Left ventricle myocardium inferior (tissue), 1 donor: ENCODE data around the gene SLC38A10. TPM values are rescaled to one million over a fixed set of nuclear protein-coding genes. Genes with fewer than 3 reads are reported as not detected.

Source experiments
- DNase-seq: peaks from one replicate; pipeline ENCODE4 v3.0.0-alpha.2; 2020
- H3K27ac ChIP-seq: fragments of 200-600 bp; replicated peaks from 2 replicates; pipeline ENCODE4 v1.8.0; 2021
- H3K27me3 ChIP-seq: fragments of 200-600 bp; 2 replicates; pipeline ENCODE4 v1.8.0; 2021; ENCODE audit warnings: low read depth
- H3K36me3 ChIP-seq: fragments of 200-600 bp; 2 replicates; pipeline ENCODE4 v1.8.0; 2021
- H3K4me1 ChIP-seq: fragments of 200-600 bp; 2 replicates; pipeline ENCODE4 v1.8.0; 2021
- H3K4me3 ChIP-seq: fragments of 200-600 bp; 2 replicates; pipeline ENCODE4 v1.8.0; 2021; ENCODE audit warnings: mild to moderate bottlenecking, moderate library complexity
- H3K9me3 ChIP-seq: fragments of 200-600 bp; replicated peaks from 2 replicates; pipeline ENCODE4 v1.8.0; 2021
- intact Hi-C: fragments of 100-400 bp; cut with micrococcal nuclease; formaldehyde crosslinking; loops from one replicate; pipeline ENCODE4 v1.11.0; 2022
- total RNA-seq: library from RNA; stranded (reverse); fragmentation: NEBNext Ultra II Directional; extraction: Animal tissue kit (Norgen Biotek cat#: 25700); gene quantifications from one replicate; pipeline ENCODE4 v1.2.1, GENCODE V29; 2021
- TF ChIP-seq, protein P1 (sequence below): fragments of 200-600 bp; IDR thresholded peaks from 2 replicates; pipeline ENCODE4 v1.8.0; 2021; ENCODE audit warnings: antibody characterized with exemption, mild to moderate bottlenecking, borderline replicate concordance
- donor health status: DM: no; HTN: yes; CAD: no; lungs with severe emphysema.

SLC38A10 gene
- total RNA-seq, 1 donor from 2014 or later = 50.1 TPM

DNA sequence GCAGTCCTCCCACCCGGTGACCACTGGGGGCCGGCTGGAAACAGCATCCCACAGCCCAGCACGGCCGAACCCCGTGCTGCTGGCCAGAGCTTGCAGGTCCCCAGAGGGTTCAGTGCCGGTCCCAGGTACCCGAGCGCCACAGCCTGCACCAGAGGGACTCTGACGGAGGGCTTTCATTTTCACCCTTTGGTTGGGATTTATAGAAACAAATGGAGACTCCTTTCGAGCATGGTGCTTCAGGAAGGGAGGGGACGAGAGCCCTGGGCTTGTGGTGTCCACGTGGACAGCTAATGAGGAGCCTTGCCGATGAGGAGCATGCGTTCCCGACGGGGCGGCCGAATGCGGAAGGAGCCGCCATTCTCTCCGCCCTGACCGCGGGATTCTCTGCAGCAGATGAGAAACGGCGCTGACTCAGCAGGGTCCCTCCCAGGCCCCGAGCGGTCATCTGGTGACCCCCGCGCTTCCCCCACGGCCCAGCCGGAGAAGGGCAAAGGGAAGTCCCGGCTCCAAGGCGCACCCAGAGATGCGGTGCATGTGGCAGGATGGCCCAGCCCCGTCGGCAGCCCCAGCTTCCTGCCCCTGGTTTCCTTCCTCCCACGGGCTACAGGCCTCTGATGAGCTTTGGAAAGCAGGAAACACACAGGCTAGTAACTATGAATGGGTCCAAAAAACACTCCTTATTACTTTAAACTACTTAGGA lies 9.8 kb downstream of the SLC38A10 start:
- Histone ChIP-seq H3K27ac (peak overlapping the region; percentile 93), H3K36me3 (peaks cover 49% of the 10 kb centered on the region), H3K9me3 (no peaks in the 10 kb centered on the region), H3K27me3 (no peaks in the 10 kb centered on the region), H3K4me1 (peaks cover 44% of the 10 kb centered on the region), H3K4me3 (peak overlapping the region; percentile 62)
- intact Hi-C loops = no loop called here
- DNase-seq = peak; percentile 84
- TF ChIP-seq, protein P1, sequence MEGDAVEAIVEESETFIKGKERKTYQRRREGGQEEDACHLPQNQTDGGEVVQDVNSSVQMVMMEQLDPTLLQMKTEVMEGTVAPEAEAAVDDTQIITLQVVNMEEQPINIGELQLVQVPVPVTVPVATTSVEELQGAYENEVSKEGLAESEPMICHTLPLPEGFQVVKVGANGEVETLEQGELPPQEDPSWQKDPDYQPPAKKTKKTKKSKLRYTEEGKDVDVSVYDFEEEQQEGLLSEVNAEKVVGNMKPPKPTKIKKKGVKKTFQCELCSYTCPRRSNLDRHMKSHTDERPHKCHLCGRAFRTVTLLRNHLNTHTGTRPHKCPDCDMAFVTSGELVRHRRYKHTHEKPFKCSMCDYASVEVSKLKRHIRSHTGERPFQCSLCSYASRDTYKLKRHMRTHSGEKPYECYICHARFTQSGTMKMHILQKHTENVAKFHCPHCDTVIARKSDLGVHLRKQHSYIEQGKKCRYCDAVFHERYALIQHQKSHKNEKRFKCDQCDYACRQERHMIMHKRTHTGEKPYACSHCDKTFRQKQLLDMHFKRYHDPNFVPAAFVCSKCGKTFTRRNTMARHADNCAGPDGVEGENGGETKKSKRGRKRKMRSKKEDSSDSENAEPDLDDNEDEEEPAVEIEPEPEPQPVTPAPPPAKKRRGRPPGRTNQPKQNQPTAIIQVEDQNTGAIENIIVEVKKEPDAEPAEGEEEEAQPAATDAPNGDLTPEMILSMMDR = no peak

DNA sequence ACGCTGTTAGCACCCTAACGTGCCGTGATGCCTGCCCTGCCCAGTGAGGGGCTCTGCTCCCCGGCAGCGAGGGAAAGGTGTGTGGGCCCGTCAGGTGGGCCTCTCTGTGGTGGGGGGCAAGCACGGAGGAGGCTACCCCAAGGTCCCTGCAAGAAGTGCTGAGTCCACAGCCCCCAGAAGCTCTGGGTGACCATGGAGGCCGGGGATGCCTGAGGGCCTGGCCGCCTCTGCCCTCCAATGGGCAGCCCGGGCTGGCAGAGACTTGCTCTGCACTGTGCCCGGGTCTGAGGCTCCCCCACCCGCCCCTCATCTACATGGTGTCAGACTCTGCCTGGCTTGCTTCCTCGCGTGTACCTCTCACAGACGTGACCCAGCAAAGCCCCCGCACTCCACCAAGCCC lies 12.2 kb downstream of the SLC38A10 start:
- TF ChIP-seq, protein P1 = no peak
- DNase-seq = no peak
- peaks cover 47% of the 10 kb centered on the region for H3K4me1 ChIP-seq

DNA sequence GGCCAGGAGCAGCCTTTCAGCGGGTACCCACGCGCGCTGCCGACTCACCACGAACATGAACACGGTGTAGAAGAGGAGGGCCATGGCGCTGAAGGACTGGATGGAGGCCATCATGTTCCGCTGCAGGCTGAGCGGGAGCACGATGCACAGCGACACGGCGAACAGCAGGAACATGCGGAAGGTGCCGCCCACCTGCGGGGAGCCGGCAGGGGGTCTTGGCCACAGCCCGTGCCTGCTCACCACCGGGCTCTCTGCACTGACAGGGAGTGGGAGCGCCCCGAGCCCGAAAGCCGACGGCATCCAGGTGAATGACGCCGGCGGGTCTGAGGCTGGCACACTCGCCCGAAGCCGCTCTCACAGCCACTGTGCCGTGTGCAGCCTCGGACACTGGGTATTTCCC lies 13.0 kb downstream of the SLC38A10 start:
- no peak for DNase-seq
- intact Hi-C loops = no loop called here
- TF ChIP-seq, protein P1 = no peak

More for the DNA sequence above, 12.2 kb downstream of the SLC38A10 start:
- H3K27me3 ChIP-seq = no peaks in the 10 kb centered on the region
- intact Hi-C loops = no loop called here
- H3K4me3 ChIP-seq = no peak overlapping the region
- H3K27ac ChIP-seq = no peak overlapping the region
- H3K9me3 ChIP-seq = no peaks in the 10 kb centered on the region
- peaks cover 59% of the 10 kb centered on the region for H3K36me3 ChIP-seq

DNA sequence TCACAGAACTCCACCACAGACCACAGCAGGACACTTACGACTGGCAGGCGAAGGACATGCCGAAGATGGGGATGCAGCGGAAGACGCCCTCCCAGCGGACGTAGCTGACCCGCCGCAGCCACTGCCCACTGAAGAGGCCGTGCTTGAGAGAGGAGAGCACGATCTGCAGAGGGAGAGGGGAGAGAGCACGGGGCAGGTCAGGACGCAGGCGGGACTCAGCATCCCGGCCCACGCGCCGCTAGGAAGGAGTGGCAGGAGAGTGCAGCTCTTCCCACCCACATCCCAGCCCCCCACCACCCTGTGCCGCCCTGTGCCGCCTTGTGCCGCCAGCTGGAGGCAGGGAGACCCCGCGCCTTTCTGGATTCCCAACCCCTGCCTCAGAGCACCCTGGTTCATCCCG lies 14.5 kb downstream of the SLC38A10 start:
- no peak overlapping the region for H3K4me3 ChIP-seq
- H3K27me3 ChIP-seq = no peaks in the 10 kb centered on the region
- no peak overlapping the region for H3K27ac ChIP-seq
- TF ChIP-seq, protein P1 = no peak
- no peaks in the 10 kb centered on the region for H3K9me3 ChIP-seq
- peaks cover 68% of the 10 kb centered on the region for H3K36me3 ChIP-seq
- no peak for DNase-seq
- peaks cover 37% of the 10 kb centered on the region for H3K4me1 ChIP-seq
- intact Hi-C loops = no loop called here

More for the DNA sequence above, 13.0 kb downstream of the SLC38A10 start:
- Histone ChIP-seq H3K36me3 (peaks cover 54% of the 10 kb centered on the region), H3K4me1 (peaks cover 47% of the 10 kb centered on the region), H3K4me3 (no peak overlapping the region), H3K27me3 (no peaks in the 10 kb centered on the region), H3K27ac (no peak overlapping the region), H3K9me3 (no peaks in the 10 kb centered on the region)

DNA sequence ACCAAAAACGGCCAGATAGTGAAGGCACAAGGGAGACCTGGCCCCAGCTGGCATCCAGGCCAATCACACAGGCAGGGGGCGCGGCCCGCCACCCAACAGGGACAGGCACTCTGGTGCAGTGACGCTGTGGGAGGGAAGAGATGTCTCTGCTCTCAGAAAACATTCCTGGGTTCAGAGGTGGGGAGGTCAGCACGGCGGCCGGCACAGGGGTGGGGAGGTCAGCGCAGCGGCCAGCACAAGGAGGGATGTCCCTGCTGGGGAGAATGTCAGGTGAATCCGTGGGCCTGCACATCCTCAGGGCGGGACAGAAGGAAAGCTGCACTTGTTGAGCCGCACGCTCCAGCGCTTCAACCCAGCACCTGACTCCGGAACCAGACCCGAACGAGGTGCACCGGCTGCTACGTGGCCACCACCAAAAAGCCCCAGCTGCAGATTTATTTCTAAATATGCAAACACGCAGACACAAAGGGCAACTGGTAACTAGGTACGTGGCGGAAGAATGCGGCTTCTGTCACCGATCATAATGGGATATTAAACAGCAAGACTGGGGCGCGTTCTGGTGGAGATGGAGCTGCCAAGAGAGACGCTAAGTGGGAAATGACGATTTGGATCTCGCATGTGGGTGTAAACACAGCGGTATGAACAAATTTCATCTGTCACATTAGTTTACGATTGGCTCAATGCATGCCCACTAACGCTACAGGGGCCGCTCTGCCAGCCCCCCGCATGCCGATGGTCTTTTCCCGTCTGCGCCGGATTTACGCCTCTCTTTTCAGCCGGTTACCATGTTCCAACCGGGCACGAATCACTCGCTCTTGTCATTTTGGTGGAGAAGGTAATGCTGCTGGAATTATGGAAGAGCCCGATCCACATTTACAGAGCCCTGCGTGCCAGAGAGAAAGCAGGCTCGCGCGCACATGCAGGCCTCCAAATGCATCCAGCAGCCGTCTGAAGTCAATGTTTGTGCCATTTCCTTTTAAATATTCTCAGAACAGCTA lies 15.5 kb downstream of the SLC38A10 start:
- TF ChIP-seq, protein P1 = no peak
- Histone ChIP-seq H3K27me3 (no peaks in the 10 kb centered on the region), H3K9me3 (no peaks in the 10 kb centered on the region), H3K36me3 (peaks cover 71% of the 10 kb centered on the region), H3K4me3 (no peak overlapping the region), H3K27ac (no peak overlapping the region), H3K4me1 (peaks cover 27% of the 10 kb centered on the region)
- DNase-seq = no peak
- intact Hi-C loops = no loop called here
